Epithelial cell of esophagus (primary cell): ENCODE measurements around the gene PDE3A.

Experiments used
- DNase-seq: peaks from one replicate; pipeline ENCODE4 v3.0.0; 2010; ENCODE audit warnings: low read depth
- H3K4me3 ChIP-seq: 2 replicates; pipeline ENCODE4 v1.5.1; 2011; ENCODE audit warnings: mild to moderate bottlenecking, low read length, control low read depth
- TF ChIP-seq, protein P1 (sequence below): IDR thresholded peaks from 2 replicates; pipeline ENCODE4 v1.5.1; 2011; ENCODE audit warnings: low read depth, mild to moderate bottlenecking, low read length, control low read depth, inconsistent platforms; ENCODE audit not compliant: insufficient read depth; ENCODE audit errors: missing control alignments

PDE3A gene

GRCh38 chr12:20367583-20368113 lies 689 bp upstream of the PDE3A start:
- no peak for DNase-seq
- TF ChIP-seq, protein P1, sequence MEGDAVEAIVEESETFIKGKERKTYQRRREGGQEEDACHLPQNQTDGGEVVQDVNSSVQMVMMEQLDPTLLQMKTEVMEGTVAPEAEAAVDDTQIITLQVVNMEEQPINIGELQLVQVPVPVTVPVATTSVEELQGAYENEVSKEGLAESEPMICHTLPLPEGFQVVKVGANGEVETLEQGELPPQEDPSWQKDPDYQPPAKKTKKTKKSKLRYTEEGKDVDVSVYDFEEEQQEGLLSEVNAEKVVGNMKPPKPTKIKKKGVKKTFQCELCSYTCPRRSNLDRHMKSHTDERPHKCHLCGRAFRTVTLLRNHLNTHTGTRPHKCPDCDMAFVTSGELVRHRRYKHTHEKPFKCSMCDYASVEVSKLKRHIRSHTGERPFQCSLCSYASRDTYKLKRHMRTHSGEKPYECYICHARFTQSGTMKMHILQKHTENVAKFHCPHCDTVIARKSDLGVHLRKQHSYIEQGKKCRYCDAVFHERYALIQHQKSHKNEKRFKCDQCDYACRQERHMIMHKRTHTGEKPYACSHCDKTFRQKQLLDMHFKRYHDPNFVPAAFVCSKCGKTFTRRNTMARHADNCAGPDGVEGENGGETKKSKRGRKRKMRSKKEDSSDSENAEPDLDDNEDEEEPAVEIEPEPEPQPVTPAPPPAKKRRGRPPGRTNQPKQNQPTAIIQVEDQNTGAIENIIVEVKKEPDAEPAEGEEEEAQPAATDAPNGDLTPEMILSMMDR = no peak
- no peak overlapping the region for H3K4me3 ChIP-seq

GRCh38 chr12:20368651-20369304 lies 441 bp downstream of the PDE3A start:
- DNase-seq = peak; percentile 10
- peak overlapping the region; percentile 44 for H3K4me3 ChIP-seq
- TF ChIP-seq, protein P1 = no peak

DNA sequence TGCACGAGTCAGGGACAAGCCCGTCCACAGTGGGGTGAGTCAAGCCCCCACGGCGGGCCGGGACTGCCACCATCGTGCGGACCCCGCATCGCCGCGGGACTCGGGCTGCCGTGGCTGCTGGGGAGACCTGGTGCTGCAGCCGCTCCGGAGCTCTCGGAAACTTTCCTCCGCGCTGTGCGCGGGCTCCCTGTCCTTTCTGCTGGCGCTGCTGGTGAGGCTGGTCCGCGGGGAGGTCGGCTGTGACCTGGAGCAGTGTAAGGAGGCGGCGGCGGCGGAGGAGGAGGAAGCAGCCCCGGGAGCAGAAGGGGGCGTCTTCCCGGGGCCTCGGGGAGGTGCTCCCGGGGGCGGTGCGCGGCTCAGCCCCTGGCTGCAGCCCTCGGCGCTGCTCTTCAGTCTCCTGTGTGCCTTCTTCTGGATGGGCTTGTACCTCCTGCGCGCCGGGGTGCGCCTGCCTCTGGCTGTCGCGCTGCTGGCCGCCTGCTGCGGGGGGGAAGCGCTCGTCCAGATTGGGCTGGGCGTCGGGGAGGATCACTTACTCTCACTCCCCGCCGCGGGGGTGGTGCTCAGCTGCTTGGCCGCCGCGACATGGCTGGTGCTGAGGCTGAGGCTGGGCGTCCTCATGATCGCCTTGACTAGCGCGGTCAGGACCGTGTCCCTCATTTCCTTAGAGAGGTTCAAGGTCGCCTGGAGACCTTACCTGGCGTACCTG lies 1.1 kb downstream of the PDE3A start:
- peak; percentile 26 for DNase-seq
- TF ChIP-seq, protein P1 = no peak
- H3K4me3 ChIP-seq = peak overlapping the region; percentile 44

GRCh38 chr12:20370014-20370386 lies 1.7 kb downstream of the PDE3A start:
- H3K4me3 ChIP-seq = peak overlapping the region; percentile 44
- TF ChIP-seq, protein P1 = no peak
- DNase-seq = no peak

- no peak overlapping the region for H3K4me3 ChIP-seq
- no peak for DNase-seq
- TF ChIP-seq, protein P1 = no peak
These were observed 2.7 kb downstream of the PDE3A start for GRCh38 chr12:20370866-20371519.

DNA sequence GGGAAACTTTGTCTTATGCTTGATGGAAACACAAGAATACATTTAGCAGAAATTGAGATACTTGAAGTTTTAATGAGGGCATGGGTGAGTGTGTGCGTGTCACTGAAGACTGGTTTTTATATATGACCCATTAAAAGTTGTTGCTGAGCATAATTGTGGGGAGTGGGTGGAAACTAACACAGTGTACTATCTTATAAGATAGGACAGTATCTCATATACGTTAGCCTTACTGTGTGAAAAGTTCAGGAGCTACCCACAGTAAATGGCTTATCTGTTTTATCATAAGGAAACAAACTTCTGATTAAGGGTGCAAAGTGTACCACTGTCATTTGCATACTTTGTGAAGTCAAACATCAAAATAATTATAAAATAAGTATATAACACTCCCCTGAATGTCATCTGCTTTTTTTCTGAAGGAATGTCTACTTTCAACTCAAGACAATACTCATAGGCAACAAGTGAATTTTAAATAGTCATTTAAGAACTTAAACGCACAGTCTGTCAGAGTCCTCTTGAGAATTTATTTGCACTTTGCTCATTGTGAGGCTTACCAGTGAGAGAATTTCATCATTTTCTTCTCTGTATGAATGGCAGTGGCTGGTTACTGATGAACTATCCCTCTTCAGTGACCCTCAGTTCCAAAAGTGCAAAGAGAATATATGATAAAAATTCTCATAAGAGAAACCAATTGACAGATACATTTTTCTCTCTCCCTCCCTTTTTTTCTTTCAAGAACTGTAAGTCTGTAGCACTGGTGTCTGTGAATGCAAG lies 4.2 kb downstream of the PDE3A start:
- DNase-seq = no peak
- TF ChIP-seq, protein P1 = no peak
- no peak overlapping the region for H3K4me3 ChIP-seq
